ENCODE data around the gene TNFRSF18.
A peak's percentile ranks its signal among the peaks of the same experiment; 100 is the strongest.

The TNFRSF18 gene

DNA sequence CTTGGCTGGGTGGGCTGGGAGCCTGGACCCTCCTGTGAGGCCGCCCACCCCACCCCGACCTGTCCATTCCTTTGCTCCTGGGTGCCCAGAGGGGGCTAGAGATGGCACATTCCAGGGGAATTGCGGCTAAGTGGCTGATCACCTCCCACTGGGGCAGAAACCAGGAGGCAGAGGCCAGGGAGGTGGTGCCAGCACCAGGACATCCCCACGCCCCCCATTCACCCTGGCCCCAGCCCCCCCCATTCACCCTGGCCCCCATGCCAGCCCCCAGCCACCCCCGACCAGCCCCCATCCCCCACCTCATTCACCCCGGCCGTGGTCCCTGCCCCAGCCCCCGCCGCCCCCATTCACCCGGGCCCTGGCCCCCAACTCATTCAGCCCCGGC is 33.9 kb upstream of the TNFRSF18 start:
- no peak for DNase-seq

DNA sequence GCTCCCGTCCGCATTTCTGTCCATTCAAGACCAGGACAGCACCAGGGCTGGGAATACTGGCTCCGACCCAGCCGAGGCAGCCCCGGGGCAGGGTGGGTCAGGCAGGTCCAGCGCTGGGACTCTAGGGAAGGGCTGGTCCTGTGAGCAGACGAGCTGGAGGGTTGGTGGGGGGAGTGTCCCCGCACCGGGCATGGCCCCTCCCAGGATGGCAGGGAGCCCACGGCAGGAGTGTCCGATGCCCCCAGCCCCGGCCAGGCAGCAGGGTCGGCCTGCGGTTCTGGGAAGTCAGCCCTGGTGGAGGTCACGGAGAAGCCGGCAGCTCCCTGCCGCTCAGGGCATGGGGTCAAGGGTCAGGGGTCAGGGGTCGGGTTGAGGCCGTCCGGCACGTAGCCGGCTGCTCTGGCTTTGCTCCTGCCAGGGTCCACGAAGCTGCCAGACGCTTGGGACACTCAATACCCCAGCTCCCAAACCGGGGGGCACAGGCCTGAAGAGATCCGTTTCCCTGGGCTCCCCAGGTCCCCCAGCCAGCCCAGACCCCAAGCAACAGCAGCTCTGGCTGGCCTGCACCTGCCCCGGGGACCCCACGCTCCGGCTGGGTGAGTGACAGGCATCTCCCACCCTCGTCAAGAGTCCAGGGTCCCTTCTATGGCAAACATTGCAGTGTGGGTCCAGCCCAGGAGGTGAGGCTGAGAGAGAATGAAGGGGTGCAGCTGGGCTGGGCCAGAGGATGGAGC is 33.4 kb upstream of the TNFRSF18 start:
- no peak for DNase-seq

DNA sequence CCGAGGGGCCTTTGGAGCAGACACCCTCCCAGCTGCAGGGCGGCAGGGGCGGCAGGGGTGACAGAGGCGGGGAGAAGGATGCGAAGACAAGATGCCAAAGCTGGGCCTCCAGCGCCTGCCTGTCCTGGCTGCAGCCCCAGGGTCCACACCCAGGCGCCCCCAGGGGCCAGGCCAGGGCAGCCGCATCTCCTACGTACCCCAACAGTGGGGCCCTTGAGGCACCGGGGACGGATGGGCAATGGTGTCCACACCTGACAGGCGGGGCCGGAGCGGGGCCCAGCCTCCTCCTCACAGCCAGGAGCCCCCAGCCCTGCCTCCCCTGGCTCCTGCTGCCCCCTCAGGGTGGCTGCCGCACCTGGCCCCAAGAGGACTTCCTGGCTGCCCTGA is 32.8 kb upstream of the TNFRSF18 start:
- DNase-seq, result no peak

DNA sequence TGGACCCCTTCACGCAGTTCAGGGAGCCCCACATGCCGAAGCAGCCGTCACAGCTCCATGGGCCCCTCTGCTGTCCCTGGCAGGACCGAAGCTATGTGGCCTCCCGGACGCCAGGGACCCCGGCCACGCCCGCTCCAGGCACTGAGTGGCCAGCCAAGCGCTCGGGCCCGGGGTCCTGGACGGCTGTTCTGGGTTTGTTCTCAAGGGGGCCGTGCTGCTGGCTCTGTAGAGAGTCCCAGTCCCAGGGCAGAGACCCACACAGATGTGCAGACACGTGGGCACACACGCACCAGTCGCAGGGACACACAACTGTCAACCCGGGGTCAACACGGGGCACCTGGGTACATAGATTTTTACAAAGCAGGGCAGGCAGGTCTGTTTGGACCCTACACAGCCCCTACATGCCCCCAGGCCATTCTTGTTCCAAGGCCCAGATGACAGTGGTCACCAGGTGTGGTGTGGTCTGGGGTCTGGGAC is 32.3 kb upstream of the TNFRSF18 start:
- DNase-seq, result no peak

GRCh38 chr1:1237874-1238701 is 31.7 kb upstream of the TNFRSF18 start:
- no peak for DNase-seq

DNA sequence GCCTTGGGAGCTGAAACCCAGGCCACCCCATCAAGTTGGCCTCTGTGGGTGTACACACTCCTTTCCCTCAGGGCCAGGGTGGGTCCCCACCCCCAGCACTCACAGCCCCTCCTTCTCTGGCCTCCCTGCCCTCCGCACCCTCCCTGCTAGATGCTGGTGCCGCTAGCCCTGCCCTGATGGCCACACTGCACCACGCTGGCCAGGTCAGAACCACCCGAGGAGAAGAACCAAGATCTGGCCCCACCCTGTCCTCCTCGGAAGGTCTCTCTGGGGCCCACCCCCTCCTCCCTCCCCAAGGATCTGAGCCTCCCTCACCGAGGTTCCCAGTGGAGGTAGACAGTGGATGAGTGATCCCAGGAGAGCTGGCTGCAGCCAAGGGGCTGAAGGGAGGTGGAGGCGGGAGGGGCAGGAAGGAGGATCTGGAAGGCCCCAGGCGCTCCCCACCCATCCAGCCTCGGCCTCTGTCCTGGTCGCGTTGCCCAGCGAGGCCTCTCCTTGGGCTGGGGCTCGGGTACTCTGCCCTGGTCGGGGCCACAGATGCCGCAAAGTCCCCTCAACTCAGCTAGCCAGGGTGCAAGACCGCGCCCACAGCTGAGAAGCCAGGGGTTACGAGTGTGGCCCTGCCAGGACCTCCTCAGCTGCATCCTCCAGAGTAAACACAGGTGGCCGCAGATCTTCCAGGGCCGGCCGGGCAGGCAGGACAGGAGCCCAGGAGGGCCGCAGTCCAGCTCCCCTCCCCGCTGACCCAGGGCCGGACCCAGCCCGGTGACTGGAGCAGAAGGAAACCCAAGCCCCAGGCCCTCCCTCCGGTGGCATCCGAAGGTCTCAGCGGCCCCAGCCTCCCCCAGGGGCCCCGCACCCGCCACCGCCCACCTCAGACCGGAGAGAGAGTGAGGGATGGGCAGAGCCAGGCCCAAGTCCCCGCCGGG is 30.8 kb upstream of the TNFRSF18 start:
- no peak for DNase-seq

GRCh38 chr1:1236176-1236763 is 29.9 kb upstream of the TNFRSF18 start:
- no peak for DNase-seq

DNA sequence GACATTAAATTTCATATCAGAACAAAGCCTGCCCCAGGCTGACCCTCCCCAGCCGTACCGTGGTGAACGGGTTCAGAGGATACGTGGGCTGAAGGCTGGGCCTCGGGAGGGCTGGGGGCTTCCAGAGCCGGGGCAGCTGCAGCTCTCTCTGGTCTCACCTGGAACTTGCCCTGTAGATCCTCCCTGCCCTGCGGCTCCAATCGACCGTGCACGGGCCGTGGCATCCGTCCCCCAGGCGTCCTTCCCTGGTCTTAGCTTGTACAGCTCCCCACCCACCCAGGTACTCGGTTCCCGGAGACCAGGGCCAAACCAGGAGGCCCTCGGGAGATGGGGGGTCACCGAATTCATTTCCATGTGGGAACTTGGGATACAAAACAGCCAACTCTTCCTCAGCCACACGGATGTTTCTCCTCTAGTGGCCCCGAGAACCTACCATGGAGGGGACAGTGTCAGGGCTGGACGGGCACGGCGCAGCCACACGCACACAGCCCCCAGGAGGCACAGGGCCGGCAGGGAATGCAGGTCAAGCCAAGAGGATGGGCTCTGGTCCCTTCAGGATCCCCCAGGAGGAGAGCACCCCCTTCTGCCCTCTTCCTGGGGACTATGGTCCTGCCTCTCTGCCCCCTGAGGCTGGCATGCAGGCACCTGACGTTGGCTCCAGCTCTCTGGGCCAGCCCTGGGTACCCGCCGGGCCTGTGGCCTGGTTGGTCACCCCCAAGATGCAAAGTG is 28.8 kb upstream of the TNFRSF18 start:
- no peak for DNase-seq

DNA sequence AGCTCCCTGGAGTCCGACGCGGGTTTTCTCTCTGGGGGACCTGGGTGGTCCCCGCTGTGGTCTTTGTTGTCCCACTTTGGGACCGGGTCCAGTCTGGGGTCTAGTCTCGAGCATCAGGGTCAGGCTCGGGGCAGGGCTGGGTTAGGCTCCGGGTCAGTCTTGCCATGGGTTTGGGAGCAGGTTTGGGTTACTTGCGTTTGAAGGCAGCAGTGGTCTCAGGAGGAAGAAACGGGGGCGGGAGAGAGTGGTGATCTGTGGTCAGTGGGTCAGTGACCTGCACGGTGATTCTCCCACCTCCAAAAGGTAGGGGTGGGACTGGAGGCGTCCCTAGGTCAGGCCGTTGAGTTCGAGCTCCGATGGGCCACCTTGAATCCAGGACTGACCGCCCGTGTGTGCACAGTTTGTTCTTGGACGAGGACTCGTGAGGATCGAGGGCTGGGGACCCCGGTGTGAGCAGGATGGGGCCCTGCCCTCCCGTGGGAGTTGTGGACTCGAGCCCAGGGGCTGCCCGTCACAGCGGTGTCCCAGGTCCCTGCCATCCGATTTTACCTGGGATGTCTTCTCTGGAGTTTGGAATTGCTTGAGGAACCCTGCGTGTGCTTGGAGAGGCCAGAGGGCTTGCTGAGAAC is 27.9 kb upstream of the TNFRSF18 start:
- no peak for DNase-seq

- no peak for DNase-seq
Observed at GRCh38 chr1:1233567-1233892, 27.1 kb upstream of the TNFRSF18 start.

GRCh38 chr1:1232796-1233566 is 26.6 kb upstream of the TNFRSF18 start:
- no peak for DNase-seq

- DNase-seq, result no peak
Observed at GRCh38 chr1:1232208-1232795, 25.9 kb upstream of the TNFRSF18 start, which contains the start of gene B3GALT6. B3GALT6 (plus strand) TSS chr1:1232237; CDS start chr1:1232279, 42 bp downstream.

DNA sequence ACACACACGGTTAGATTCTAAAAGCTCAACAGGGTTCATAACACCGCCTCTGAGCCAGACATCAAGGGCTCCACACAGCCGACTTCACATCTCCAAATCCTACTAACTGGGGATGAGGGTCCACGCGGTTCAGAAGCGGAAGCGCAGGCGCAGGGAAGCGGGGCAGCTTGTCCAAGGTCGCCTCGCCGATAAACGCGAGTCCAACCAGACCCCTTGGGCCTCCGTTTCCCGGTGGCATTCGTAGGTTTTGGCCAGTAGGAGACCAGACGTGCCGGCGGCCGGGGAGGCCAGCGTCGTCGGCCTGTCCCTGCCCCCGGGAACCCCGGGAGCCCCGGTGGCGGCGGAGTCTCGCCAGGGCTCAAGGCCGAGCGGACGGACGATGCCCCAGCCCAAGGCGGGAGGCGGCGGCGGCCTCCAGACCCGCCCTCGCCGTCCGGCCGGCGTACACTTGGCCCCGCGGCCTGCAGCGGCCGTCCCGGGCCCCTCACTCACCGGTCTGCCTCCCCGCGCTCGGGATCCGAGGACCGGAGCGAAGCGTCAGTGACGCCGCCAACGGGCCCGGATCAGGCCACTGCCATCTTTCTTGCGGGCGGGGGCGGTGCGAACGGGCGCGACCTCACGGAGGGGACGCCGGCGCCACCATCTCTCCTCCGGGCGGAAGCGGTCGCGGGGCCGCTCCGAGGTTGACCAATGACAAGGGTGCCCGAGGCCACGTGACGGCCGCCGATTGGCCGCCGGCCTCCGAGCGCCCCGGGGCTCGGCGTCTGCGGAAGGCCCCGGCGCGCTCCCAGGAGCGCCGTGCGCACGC is 25.2 kb upstream of the TNFRSF18 start, which contains the start of gene SDF4:
SDF4 (minus strand) TSS at position 602 of the 808 bp plus-strand sequence. CDS start 3,229 bp downstream, outside the sequence.
- peak; percentile 84 for DNase-seq

- DNase-seq, result no peak
Observed at GRCh38 chr1:1230656-1231399, 24.4 kb upstream of the TNFRSF18 start.

DNA sequence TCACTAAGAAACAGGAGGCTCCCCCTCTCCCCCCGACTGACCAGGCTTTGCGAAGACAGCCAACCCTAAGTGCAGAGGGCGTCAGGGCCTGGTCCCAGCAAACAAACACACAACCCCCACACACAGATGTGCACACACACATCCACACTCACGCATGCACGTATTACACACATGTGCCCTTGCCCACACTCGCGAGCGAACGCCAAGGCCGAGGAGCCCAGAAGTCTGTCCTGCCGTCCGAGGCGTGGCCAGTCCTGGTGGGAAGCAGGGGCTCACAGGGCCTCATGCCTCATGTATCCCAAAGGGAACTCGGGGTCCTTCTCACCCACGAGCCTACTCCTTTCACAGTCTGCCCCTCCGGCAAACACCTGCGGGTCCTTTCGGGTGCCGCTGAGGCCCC is 23.4 kb upstream of the TNFRSF18 start:
- DNase-seq, result no peak

DNA sequence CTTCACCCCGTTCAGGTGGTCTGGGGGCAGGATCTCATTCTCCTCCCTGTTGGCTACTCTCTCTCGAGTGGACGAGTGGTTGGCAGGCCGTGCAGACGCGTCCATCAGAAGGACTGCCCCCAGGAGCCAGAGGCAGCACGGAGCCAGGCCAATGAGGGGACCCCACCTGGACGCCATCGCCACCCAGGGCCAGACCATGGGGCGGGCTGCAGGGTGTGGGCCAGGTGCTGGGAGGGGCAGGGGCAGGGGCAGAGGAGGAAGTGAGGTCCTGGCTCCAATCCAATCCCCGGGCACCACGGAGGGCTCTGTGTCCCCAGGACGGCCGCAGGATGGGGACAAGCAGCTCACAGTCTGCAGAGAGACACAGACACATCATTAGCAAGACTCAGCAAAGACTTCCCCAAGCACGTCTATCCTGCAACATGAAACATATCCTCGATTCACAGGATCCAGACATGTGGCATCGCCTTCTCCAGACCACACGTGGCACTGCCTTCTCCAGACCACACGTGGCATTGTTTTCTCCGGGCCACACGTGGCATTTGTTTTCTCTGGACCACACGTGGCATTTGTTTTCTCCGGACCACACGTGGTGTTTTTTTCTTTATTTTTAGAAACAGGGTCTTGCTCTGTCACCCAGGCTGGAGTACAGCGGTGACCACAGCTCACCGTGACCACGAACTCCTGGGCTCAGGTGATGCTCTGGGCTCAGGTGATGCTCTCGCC is 22.4 kb upstream of the TNFRSF18 start:
- no peak for DNase-seq

GRCh38 chr1:1228187-1228586 is 21.8 kb upstream of the TNFRSF18 start:
- DNase-seq, result no peak

DNA sequence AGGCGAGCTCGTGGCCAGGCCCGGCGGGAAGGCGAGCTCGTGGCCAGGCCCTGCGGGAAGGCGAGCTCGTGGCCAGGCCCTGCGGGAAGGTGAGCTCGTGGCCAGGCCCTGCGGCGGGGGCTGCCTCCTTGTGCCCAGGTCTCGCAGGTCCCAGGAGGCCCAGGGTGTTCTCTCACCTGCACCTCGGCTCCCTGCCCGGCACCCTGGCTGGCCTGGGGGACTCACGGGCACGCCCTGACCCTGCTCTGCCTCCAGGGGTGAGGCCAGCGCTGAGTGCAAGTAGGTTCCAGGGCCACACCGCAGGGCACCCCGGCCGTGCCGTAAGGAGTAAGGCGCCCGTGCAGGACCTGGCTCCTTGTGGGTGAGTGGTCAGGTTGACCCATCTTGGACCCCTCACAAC is 21.0 kb upstream of the TNFRSF18 start:
- no peak for DNase-seq

All from NCI-H187 treated with DMSO at 0.1 percent for 48 hours (cell line).